Cortex of kidney (tissue), 1 donor: ENCODE data around the gene PTPRG.

Experiments
- DNase-seq: peaks from one replicate; lab custom pipeline; 2025; lab: John Stamatoyannopoulos, UW

Gene PTPRG

DNA sequence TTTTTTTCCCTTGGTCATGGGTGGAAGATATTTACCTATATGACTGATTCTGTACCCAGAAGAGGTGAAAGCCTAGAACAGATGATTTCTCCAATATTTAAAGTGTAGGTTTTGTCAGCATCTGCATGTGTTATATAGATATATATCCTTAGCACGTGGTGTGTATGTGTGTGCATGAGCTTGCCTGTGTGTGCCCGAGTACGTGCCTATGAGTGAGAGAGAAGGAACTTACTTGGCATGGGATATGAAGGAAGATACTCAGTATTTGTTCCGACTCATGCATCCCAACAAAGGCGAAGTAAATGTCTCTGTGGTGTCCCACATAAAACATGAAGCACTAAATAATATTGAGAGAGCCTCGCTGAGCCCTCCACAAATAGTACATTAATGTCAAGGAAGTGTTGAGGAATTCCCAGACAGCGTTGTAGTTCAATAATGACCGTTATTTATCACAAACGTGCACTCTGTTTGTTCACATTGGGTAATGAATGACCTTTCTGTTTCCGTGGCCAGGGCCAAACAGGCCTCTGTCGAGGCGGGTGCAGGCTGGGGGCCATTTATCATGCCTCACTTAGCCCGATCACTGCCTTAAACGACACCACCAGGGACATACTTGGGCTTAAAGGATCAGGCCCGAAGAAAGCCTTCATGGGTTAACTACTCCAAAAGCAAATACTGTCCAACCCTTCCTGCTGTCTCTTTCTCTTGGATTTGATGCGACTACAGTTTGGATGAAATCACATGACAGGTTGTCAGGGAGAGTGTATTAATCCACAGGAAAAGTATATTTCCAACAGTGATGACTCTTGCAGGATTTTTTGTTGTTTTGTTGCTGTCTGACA, 267.7 kb downstream of the PTPRG start:
- no peak for DNase-seq

DNA sequence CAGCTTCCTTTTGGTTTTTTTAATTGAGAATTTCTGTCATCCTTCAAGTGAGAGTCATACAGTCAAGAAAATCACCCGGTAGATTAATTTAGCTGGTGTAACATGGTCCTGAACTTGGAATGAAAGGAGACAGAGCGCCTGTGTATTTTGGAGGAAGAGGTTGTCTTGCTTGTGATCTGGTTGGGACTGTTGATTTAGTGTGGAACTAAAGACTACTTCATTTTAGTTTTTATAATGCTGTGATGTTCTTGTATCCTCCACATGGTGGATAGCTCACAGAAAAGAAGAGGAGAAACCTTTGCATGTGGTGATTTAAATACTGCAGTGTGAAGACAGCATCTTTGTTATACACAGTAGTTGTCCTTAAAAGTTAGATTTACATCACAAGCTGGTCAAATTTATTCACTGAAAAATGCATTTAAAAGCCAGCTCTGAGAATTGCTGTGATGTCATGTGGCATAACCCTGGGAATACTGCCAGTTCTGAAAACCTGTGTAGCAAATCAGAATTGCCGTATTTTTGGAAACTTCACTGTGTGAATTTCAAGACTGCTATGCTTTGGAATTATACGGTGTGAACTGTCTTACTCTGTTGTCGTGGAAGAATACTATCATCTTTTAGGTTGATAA, 268.5 kb downstream of the PTPRG start:
- DNase-seq: no peak

DNA sequence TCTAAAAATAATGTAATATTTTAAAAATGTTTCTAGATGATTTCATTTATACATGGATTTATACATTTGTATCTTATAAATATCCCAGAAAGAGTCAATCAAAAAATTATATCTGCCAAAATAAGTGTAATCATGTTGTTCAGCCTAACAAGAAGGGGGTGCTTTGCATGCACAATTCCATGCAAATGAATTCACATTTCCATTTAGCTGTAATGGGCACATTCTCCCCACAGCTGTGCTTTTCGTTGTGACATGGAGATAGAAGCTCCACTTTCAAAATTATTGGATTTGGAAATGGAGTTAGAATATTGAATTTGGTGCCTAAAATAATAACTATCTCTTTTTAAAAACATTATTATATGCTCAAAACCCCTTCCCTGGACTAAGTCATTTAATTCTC, 270.6 kb downstream of the PTPRG start:
- no peak for DNase-seq

DNA sequence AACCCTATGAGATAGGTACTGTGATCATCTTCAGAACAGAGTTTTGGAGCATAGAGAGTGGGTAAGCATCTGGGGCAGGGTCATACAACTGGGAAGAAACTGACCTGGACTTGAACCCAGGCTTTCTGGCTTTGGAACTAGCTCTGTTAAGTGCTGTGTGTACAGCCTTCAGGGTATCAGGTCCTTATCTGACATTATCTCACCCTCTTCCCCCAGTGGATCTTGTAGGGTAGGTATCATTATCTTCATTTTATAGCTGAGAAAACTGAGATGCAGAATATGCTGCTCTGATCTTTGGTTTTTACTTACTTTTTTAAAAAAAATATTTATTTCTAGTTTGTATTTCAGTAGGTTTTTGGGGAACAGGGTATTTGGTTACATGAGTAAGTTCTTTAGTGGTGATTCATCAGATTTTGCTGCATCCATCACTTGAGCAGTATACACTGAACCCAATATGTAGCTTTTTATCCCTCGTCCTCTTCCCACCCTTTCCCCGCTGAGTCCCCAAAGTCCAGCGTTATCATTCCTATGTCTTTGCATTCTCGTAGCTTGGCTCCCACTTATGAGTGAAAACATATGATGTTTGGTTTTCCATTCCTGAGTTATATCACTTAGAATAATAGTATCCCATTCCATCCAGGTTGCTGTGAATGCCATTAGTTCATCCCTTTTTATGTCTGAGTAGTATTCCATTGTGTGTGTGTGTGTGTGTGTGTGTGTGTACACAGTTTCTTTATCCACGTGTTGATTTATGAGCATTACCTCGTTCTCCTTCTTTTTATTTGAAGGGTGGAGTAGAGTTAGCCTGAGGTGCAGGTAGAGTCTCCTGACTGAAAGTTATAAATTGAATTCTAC, 271.2 kb downstream of the PTPRG start:
- no peak for DNase-seq

DNA sequence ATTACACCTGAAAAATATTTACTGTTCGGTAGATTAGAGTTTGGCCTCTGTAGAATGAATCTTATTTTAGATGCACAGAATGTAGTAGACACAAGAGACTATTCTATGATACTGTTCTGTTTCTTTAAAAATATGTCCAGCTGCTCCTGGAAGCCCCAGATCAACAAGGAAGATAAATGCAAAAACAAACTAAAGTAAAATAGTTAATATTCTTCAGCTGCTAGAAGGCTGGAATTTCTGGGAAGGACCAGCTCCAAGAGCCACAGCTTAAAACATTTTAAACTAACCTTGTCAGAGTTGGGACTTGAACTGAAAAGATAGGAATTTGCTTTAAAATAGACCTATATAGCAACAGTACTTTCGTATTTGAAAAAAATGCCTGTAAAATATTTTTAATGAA, 277.9 kb downstream of the PTPRG start:
- no peak for DNase-seq

DNA sequence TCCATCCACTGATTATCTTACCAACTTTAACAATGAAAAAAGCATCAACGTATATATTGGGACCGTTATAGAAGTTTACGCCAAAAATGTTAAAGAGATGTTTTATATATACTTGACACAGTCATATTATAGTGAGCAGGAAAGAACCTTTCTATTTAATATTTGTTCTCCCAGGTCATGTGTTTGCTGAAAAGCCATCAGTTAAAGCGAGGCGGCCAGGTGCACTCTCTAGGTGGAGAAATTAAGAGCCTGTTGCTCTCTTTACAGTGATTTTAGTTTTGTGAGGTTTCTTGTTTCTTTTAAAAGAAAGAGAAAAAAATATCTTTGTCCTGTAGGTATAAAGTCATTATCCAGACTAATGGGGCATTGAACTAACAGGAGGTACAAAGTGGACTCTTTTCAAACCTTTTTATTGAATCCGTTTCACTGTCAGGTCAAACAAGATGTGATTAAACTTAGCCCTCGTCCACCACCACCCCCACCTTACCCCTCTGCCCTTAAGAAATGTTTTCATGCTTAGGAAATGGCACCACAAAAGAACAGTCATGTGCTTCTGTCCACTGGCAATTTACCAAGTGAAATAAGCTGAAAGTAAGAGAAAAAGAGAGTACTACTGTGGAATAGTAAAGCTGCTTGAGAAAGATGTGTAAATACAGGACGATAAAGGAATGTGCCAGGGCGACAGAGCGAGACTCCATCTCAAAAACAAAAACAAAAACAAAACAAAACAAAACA, 279.9 kb downstream of the PTPRG start:
- no peak for DNase-seq

DNA sequence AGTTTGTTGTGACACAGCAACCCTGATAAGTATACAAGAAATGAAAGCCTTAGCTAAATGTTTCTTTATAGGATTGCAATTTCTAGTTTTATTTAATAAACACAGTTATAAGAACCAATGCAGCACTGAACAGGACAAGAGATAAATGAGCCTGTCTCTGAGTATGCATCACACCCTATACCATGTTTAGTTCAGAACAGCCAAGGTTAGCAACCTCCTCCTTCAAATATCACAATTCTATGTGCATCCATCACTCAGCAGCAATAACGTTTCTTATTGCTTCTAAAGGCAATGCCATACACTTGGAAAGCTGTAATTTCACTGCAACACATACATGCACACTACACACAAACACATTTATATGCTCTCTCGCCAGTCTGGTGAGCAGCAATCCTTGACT, 280.6 kb downstream of the PTPRG start:
- no peak for DNase-seq

DNA sequence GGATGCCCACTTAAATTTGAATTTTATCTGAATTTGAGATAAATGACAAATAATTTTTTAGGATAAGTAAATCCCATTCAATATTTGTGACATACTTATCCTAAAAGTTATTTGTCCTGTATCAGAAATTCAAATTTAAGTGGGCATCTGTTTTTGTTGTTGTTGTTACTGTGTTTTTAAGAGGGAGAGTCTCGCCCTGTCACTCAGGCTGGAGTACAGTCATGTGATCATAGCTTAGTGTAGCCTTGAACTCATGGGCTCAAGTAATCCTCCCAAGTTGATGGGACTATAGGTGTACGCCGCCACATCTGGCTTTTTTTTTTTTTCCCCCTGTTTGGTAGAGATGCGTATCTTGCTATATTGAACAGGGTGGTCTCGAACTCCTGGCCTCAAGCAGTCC, 283.0 kb downstream of the PTPRG start:
- no peak for DNase-seq

DNA sequence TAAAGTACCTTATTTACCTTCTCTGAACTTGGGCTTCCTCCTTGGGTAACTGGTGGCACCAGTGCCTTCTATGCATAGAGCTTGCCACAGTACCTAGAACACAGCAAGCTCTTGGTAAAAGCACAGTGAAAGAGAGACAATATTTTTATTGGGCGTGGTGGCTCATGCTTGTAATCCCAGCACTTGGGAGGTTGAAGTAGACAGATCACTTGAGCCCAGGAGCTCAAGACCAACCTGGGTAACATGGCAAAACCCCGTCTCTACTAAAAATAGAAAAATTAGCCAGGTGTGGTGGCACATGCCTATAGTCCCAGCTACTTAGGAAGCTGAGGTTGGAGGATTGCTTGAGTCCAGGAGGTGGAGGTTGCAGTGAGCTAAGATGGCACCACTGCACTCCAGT, 285.1 kb downstream of the PTPRG start:
- DNase-seq: no peak

DNA sequence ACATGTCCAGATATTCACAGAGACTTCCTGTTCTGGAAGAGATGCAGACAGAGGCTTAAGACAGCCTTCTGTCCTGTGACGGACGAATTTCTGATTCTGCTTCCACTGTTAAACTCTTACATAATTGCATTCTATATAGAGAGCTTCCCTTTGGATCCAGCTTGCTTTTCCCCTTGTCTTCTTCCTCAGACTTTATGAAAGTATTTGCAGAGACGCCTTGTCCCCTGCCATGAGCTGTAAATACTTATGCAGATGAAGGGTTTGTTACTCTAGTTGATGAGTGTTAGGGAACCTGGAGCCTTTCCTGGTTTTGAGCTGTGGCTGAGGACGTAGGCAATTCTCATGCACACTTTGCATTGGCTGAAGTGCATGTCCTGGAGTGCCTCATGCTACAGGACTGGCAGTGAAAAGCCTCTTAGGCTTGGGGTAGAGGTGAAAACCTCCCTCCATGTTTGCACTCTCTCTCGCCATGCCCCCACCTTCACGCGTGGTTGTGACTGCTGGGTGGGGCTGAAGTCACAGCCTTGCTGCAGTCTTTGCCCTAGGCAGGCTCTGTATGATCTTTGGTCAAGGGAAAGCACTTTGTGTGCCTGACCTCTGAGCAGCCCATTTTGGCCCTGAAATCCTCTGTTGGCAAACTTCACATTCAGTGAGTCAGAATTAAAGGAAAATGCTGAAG, 286.6 kb downstream of the PTPRG start:
- no peak for DNase-seq

DNA sequence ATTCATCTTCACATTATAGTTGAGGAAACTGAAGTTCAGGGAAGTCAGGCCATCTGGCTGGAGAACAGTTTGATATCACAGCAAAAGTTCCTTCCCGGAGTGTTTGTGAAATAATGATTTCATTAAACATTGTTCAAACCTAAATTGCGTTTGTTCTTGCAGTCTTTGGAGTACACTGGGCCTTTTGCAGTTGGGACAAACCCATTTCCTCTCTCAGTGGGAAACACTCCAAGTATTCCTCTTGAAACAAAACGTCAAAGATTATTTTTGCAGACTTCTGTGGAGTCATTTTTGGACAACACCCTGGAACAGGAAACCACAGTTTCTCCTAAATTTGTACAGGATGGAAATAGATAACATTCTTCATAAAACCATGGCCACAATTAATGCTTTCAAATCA, 287.5 kb downstream of the PTPRG start:
- no peak for DNase-seq

DNA sequence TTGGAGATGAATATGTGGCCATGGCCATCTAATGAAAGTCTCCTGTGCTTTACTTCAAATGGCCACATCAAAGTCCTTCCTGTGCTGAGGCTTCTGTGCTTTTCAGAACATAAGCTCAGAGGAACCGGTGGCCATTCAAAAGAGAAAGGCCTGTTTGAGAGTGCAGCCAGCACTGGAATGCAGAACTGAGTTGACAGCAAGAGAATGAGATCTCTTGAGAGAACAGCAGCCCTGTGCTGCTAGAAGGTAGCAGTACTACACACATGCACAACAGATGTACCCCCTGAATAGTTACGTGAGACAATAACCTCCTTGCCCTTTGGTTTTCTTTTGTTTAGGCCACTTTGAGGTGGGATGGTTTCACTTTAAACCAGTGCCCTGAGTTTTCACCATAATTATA, 292.5 kb downstream of the PTPRG start:
- no peak for DNase-seq

DNA sequence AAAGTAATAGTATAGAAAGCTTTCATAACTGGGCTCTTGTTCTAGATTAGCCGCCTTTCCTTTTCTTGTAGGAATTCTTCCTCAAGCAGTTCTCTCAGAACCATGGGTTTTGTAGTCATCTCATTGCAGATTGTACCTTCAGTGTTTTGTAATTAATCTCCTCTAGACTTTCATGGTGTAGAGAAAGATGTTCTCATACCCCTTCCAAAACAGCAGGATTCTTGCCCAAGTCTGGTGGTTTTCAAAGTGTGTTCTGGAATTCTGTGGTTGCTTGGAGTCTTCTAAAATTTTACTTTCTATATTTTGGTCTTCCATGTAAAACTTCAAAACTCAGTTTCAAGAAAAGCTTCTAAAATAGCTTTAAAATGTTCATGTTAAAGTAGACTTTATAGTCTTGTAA, 293.8 kb downstream of the PTPRG start:
- no peak for DNase-seq

DNA sequence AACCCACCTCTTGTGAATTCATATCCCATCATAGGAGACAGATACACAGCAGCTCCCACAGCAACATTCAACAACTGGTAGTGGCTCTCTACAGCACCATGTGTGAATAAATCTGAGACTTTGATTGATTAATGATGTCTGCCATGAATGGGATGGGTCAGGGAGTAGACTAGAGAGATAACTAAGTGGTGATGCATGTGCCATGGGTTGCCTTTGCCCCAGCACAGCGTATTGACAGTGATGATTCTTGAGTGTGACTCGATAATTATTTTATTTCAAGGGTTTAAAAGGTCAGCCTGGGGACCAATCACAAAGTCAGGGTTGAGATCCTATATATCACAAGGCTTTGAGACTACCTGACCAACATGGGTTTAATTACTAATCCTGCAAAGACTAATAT, 295.9 kb downstream of the PTPRG start:
- DNase-seq: no peak

DNA sequence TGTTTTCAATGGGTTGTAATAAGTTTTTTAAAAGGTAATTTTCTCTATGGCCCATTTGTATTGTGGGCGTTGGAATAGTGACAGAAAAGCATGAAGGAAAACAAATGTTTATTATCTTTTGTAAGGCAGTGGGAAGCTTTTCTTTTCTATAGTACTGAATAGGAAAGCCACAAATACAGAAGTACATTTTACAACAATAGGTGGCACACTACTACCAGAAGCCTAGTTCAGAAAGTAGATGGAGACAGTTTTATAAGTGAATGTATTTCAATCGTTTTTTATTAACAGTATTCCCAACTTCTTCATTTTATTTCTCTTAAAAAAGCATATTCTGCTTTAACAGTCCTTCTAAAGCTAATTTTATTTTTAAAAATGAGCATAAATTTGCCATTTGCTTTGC, 296.7 kb downstream of the PTPRG start:
- DNase-seq: no peak

DNA sequence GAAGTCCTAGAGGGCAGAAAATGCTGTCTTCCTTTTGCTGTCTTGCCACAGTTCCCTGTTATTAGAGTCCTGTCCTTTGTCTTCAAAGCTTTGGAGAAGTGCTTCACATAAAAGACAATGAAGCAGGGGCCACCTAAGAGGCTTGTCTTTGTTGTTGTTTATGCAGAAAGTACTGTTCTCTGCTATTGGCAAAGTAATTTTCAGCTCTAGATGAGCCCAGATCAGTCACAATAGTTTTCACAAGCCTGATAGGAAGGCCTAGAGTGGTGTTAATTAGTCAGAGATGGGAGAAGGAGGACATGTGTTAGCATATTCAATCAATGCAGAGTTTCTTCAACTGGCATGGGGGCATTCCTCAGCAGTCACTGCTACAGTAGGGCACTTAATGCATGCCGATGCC, 300.0 kb downstream of the PTPRG start:
- DNase-seq: no peak

DNA sequence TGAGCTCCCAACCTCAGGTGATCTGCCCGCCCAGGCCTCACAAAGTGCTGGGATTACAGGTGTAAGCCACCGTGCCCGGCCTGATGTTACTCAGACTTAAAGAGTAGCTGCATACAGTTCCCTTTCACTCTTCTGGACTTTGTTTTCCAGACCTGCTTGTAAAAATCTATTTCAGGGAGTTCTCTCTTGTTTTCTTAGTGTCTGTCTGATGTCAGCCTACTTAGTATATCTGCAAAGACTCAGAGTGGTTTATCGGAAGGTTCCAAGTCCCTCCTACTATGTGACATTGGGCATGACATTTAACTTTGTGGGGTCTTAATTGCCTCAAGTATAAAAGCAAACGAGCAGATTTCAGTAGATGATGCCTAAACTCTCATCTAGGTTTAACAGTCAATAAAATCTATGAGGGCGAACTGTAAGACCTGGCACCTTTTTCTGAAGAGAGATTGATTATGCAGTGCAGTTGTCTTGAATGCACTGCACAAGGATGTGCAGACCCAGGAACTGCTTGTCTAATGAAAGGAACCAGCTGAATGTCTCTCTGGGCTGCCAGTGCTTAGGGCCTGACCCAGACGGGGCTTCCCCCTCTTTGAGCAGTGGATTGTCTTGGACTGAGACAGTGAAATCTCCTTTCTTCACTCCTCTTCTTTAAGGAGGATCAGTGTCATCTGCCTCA, 301.4 kb downstream of the PTPRG start:
- no peak for DNase-seq

DNA sequence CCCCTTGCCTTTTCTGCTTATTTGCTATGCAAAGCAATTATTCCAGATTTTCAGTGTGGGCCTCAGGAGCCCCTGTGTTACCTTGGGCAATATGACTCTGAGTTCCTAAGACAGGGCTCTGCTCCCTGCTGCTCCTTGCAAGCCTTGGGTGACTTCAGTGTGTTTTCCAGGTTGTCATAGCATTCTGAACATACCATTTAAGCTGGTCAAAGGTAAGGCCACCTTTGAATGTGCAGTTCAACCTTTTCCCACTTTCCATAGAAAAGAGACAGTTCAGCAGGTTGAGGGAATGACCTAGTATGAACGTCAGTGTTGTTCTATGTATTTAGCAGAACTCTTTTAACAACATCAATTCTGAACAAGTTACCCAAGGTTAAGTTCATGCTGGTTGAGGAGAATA, 302.2 kb downstream of the PTPRG start:
- DNase-seq: no peak

DNA sequence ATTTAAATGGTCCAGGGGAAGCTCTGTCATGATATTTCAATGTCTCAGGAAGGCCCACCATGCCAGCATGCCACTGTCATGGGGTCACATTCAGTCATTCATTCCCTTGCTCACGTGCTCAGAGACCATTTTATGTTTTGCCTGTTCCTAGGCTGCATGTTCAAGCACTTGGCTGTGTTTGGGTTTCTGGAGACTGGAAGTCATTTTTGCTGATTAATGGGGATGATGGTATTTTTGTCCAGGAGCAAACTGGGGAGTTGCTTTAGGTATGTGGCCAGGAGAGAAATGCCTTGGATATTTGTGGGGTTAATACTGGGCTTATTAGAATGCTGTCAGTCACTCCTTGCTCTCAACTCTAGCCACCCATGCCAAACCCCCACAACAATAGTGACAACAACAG, 303.5 kb downstream of the PTPRG start:
- DNase-seq: no peak

DNA sequence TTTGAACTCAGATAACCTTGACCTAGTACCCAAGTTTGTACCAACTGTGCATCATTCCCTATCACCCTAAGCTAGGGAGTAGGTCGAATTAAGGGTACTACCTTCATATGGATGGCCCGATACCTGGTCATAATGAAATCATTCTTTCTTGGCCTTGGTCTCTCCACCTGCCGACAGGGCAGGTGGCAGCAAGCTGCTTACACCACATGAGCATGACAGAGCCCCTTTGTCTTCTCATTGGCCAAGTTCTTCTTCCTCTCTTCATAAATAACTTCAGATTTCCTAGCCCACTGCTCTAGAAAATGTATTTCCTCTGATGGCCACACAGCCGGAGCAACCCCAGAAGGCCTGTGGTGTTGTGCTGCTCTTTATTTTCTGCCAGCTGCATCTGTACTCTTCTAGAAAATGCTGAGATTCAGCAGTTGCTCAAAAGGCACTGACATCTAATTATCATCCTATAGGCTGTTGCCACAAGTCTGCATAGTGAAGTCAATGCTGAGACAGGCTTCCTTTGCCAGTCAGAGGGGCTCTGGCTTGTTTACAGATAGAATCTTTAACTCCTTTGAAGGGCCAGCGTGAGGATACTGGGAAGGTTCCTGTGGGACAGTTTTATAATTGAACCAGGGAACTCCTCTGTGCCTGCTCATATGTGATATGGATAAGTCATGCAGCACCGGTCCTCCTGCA, 304.2 kb downstream of the PTPRG start:
- DNase-seq: no peak
